NCI-H2029 (cell line): Measurements from ENCODE around the gene TSPY9.
"Not testable (repeated sequence)": the region's sequence is repeated elsewhere in the genome, so short reads cannot be mapped to it uniquely, and the experiment has no call there.

Experiments
- DNase-seq: peaks from one replicate; lab custom pipeline; 2025; lab: John Stamatoyannopoulos, UW

The TSPY9 gene, protein sequence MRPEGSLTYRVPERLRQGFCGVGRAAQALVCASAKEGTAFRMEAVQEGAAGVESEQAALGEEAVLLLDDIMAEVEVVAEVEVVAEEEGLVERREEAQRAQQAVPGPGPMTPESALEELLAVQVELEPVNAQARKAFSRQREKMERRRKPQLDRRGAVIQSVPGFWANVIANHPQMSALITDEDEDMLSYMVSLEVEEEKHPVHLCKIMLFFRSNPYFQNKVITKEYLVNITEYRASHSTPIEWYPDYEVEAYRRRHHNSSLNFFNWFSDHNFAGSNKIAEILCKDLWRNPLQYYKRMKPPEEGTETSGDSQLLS

DNA sequence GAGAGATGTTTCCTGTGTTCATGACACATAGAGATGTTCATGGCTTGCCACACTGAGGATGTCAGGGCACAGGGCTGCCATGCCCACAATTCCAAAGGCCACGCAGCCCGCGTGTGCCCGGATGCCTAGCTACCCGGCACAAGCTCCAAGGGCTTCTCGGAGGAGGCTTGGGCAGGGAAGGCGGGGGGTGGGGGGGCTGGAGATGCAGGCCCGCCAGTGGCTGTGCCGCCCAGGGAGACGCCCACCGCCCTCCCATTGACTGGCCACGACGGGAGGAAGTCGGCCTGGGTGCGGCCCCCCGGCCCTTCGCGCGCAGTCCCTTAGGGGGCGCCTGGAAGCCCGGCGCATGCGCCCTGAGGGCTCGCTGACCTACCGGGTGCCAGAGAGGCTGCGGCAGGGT is at the start of gene TSPY9:
TSS of gene TSPY9 (plus strand) at position 301 of the 400 bp plus-strand sequence. CDS start at position 347, 46 bp downstream.
- DNase-seq = not testable (repeated sequence)

DNA sequence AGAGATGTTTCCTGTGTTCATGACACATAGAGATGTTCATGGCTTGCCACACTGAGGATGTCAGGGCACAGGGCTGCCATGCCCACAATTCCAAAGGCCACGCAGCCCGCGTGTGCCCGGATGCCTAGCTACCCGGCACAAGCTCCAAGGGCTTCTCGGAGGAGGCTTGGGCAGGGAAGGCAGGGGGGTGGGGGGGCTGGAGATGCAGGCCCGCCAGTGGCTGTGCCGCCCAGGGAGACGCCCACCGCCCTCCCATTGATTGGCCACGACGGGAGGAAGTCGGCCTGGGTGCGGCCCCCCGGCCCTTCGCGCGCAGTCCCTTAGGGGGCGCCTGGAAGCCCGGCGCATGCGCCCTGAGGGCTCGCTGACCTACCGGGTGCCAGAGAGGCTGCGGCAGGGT is 20.4 kb upstream of the TSPY9 start, which contains the start of gene TSPY1:
TSS of gene TSPY1 (plus strand) at position 301 of the 400 bp plus-strand sequence. CDS start at position 347, 46 bp downstream.
- not testable (repeated sequence) for DNase-seq

DNA sequence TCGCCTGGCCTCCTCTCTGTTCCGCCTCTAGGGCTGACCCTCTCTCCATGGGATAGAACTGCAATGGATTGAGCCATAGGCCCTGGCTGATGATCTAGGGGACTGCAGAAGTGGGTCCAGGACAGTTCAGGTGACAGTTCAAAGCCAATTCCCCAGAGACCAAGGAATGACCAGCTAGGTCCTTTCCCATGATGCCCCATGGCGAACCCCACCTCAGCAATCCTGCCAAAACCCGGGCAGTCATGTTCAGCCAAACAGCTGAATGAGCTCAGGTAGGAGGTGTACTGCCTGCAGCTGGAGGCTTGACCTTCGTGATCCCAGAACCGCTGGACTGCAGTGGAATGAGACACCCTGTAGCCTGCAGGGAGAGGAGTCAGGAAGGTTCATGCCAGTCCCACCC is 17.3 kb downstream of the TSPY9 start:
- not testable (repeated sequence) for DNase-seq

DNA sequence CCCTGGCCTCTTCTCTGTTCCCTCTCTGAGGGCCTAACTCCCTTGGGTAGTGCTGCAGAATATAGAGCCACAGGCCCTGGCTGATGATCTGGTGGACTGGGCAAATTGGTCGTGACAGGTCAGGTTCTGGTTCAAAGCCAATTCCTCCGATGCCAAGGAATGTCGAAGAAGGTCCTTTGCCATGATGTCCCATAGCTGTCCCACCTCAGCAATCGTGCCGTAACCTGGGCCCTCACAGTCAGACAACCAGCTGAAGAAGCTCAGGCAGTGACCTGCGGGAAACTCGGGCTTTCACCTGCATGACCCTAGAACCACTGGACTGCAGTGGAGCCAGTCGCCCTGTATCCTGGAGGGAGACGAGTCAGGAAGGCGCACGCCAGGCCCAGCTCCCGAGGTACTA is 29.2 kb downstream of the TSPY9 start:
- DNase-seq = not testable (repeated sequence)

DNA sequence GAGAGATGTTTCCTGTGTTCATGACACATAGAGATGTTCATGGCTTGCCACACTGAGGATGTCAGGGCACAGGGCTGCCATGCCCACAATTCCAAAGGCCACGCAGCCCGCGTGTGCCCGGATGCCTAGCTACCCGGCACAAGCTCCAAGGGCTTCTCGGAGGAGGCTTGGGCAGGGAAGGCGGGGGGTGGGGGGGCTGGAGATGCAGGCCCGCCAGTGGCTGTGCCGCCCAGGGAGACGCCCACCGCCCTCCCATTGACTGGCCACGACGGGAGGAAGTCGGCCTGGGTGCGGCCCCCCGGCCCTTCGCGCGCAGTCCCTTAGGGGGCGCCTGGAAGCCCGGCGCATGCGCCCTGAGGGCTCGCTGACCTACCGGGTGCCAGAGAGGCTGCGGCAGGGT is 40.5 kb downstream of the TSPY9 start, which contains the start of gene TSPY10:
TSS of gene TSPY10 (plus strand) at position 301 of the 400 bp plus-strand sequence. CDS start at position 347, 46 bp downstream.
- not testable (repeated sequence) for DNase-seq
